KG1 (cell line): ENCODE measurements around the gene CEP95.

ENCODE experiments used
- DNase-seq: peaks from one replicate; lab custom pipeline; 2025; lab: John Stamatoyannopoulos, UW

CEP95 gene

DNA sequence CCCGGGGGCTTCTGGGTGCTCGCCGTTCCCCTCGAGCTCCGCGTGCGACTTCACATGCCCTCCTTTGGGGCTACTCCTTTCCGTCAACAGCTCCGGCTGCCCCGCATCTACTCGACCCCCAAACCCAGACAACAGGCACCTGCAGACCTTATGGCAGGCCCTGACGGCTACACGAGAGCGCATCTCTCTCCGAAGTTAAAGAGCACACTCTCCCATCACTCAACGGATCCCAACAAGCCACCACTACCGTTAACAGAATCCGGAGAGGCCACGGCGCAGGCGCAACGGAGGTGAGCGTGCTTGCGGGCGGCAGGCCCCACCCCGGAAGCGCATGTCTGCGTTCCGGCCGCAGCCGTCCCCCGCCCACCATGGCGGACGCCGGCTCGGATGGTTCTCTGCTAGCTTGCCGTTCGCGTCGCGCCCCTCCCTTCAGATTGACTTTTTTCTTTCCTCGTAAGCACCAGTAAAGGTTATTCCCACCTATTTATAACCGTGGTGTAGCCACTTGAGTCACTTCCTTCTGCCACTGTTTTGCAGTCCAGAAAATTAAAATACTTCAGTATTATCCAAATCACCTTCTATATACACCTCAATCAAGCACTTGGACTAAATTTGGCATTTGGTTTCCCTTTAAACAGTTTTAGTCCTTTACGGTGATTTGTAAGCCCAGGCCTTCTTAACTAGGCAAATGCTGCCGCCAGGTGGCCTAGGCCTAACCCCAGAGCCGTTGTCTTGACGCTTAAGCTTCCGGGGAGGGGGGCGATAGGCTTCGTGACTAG is 9.8 kb upstream of the CEP95 start, which contains the start of gene POLG2:
Gene POLG2, minus strand, starts transcription at position 269 of the 779 bp plus-strand sequence. Its CDS starts 86 bp downstream, at position 183.
- peak; percentile 88 for DNase-seq

DNA sequence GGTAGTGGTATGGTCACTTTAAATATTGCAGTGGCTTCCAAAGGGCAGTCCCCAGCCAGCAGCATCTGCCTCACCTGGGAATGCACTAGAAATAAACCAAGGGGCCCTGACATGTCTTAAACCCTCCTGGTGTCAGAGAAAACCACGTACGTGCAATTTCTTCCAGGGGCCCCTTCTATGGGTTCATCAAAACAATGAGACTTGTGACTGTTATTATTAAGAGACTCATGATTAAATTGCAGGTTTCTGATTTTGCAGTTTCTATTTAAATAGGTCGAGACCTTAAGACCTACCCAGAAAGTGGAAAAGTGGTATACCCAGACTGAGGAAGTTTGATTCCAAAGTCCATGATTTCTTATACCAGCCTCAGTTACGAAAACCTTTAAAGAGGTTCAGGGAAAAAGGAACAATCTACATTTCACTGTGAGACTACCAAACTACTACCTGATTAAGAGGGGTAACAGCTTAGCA is 9.2 kb upstream of the CEP95 start:
- no peak for DNase-seq

GRCh38 chr17:64498308-64499203 is 8.2 kb upstream of the CEP95 start:
- no peak for DNase-seq

DNA sequence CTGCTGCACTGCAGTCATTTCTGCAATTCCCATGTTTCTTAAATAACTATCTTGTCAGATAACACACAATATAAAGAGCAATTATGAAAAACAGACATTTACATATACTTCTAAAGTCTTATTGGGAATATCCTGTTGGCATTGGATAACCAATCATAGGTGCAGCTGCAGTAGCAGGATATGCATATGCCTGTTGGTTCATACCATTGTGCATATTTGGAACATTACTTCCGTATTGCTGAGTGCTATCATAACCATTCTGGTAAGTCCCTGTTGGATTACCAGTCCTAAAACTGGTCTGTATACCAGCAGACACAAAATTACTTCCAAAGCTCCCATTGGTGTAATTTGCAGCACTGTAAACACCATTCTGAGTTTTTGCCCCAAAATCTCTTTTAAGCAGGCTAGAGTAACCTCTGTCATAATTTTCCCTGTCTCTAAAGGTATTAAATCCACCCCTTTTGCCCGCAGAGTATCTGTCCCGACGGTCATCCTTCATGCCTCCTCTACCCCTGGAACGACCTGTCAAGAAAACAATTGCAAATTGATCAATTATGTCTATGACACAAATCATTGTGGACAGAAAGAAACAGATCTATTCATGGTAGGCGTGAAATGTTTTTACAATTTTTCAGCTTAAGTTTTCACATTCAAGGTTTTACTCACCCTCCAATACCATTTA is 6.8 kb upstream of the CEP95 start:
- no peak for DNase-seq

GRCh38 chr17:64500487-64500859 is 6.3 kb upstream of the CEP95 start:
- DNase-seq, result no peak

DNA sequence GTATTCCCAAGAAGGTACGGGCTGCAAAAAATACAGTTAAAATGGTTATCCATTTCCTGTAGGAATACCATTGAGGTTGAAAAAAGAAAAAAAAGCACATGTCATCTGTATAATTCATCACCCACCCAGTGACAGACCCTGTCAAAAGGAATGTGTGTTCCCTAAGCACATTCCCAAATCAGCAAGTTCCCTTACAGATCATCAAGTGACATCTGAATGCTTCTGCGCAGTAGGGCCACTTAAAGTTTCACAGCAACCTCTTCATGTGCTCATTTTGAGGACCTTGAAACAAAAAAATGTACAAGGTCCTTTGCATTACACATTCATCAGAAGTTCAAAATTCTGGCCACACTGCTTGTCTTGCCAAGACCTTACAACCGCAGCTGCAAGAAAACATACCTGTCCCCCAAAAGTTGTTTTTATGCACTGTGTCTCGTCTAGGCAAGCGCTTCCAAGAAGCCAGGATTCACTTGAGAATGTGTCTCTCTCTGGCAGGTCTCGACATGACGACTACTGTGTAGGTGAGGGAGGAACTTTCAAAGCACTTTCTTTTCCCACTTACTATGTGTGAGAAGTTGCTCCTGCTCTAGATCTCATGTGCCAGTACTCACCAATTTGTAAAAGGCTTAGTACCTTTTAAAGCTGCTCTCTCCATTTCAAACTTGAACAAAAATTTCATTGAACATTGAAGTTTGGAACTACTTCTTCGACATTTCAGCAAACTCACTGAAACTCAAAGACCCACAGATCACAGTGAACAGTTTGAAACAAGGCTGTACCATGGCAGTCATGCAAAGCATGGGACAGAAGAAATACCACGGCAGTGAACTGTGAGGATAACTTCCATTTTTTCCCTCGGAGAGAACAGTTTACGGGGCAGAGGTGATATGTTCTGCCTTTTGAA is 5.7 kb upstream of the CEP95 start:
- DNase-seq, result no peak

DNA sequence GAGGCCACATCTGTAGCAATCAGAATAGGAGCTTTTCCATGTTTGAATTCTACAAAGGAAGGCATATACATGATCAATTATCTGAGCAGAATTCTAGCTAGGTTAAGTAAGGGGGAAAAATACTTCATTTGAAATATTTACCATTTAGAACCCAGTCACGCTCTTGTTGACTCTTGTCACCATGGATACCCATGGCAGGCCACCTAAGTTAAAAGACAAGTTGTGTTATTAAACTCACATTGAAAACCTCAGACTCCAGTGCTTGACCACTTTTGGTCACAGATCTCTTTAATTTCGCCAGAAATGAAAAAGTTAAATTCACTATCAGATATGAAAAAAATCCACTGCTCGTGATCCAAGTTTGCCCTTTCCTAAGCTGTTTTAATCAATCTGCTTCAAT is 4.8 kb upstream of the CEP95 start:
- DNase-seq, result no peak

DNA sequence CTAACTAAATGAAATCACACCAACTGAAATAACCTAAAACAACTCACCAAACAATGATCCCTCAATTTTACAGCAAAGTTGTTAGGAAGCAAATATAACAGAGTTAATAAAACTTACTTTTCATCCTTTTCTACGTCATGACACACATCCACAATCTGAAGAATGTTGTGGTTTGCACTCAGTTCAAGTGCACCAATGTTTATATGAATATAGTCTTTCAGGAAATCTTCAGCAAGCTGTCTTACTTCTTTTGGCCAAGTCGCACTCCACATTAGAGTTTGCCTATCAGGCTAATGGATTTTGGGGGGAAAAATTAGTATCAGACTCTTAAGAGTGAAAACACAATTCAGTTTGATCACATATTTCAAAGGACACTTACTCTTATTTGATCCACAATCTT is 4.0 kb upstream of the CEP95 start:
- no peak for DNase-seq

DNA sequence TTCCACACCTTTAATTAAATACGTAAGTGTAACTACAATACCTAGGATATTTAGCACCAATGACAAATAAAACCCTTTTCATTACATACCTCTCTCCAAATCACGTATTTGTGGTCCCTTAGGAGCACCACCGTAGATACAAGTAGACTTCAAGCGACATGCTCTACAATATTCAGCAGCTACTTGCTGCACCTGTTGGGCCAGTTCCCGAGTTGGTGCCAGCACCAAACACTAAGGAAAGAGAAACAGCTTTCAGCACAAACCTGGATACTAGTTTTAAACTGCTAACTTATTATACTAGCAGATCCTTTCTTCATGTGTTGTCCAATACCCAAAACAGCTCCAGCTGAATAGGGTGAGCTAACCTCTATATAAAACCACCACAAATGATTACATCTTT is 3.4 kb upstream of the CEP95 start:
- DNase-seq, result no peak

DNA sequence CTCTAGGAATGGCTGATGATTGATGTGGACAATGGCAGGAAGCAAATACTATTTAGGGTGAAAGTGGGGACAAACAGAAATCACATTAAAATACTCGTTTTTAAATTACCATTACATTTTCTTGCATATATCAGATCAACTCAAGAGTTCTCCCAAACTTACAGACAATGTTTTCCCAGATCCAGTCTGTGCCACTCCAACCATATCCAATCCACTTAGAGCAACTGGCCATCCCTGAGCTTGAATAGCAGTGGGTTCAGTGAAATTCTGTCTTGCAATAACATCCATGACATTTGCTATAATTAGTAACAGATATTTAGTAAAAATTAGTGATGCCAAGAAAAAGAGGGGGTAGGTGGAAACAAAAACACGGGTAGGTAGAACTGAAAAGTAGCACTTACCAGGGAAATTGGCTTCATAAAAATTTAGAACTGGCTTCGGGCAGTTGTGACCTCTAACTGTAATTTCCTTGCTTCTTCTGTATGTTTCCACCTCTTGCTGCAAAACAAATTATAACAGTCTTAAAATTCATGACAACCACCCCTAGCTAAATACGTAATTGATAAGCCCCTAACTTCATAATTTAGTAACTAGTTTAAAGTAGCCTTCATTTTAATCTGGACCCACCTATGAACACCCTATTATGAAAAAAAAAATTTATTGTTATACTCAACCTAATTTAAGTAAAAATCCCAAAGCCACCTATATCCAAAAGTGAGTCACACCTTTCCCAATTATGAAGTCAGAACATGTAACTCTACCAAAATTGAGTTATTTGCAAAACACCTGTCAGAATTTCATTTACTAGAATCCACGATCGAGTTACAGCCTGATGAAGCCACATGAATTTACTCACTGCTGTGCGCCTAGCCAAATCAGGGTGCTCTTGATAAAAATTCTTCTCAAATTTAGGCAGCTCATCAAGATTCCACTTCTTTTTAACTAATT is 2.7 kb upstream of the CEP95 start:
- DNase-seq, result no peak

DNA sequence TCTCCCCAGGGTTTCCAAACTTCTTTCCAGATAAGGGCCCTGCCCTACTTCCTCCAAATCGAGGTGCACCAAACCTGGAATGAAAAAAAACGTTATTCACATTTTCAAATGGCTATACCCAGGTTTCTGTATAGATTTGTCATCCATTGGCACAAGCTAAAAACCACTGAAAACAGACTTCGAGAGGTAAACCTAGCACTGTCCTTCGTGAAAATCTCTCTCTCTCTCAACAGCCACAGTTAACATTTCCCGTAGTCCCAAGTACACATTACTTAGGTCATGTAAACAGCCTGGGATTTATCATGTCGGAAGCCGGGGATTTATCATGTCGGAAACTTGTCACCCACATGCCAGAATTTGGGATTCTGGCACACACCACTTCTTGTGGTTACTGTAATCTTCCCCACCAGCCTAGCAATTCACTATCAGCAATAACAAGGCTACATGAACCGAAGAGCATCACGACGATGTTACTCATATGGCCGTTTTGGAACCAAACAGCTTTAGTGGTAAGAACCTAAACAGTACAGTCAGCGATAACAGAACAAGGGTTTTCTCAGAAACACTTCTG is 1.9 kb upstream of the CEP95 start:
- DNase-seq, result no peak

DNA sequence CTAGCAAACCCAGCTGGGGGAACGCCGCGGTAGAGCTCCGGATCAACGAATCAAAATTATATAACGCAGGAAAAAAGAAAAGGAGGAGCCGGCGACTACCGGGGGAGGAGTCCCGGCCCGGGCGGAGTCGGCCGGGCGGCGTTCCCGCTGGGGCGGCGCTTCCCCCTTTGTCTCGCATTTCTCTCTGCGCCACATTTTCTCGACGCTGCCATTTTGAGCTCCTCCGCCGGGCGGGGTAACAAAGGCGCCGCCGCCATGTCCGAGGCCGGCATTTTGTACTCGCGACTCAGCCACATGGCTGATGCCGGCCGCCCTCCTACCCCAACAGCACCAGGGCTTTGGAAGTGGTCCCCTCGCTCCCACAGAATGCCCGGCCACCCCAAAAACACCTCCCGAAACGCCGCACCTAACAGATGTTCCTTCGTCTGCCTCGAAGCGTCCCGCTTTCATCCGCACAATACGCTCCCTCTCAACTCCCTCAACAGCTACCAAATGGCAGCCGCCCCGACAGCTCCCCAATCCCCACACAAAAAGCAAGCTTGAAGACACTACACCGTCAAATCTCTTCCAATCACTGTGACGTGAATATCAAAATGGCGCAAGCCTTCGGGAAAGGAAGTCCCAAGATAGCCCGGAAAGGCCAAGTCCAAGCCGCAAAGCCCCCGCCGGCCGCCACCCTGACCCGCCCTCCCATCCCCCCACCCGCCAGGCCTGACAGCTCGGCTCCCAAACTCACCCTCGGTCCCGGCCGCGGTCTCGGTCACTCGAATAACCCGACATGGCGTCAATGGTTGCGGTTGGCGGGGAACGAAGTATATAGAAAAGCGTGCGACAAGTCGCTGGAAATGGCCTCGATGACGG is 1.2 kb upstream of the CEP95 start:
- DNase-seq, result peak; percentile 54

- DNase-seq, result peak; percentile 93
These were observed 589 bp upstream of the CEP95 start, which contains the start of gene DDX5 for GRCh38 chr17:64506201-64506575. Gene DDX5, minus strand, starts transcription at chr17:64506289. Its CDS starts 170 bp downstream, at chr17:64506119.

DNA sequence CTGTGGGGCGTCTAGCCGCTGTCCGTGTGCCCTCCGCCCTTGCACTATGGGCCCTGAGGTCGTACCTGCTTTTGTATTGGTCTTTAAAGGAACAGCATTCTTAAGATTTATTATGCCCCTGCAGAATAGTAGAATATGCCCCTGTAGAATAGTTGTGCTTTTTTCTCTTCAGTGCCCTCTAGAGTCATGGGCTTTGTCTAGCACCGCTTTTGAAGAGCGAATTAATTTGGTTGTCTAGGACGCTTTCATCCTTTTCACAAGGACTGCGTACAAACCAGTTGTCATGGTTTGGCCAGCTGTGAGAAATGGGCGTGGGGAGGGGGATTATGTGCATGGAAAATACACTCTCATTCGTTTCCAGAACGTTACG is 621 bp downstream of the CEP95 start:
- no peak for DNase-seq

DNA sequence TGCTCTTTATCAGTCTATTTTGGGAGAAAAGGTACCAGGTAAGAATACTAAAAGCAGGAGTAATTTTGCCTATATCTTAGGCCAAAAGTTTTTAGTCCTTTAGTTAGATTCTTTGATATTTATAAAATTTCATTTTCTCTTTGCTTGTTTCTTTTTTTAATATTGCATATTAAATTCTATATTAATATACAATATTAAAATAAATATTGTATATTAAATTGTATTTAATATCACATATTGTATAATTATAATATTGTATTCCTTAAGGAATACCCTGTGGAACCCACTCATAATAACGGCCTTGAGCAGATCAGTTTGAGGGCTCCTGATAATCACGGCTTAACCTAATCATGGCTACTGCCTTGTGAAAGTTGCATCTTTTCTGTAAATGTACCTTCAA is 1.9 kb downstream of the CEP95 start:
- no peak for DNase-seq

DNA sequence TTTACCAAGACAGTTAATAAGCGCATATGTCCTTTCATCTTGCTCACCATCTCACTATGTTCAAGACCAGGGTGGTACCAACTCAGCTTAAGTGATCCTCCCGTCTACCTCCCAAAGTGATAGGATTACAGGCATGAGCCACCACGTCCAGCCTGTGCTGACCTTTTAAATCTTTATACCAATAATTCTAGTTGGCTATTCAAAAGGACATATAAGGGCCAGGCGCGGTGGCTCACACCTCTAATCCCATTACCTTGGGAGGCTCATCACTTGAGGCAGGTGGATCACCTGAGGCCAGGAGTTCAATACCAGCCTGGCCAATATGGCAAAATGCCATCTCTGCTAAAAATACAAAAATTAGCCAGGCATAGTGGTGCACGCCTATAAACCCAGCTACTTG is 2.4 kb downstream of the CEP95 start:
- DNase-seq, result no peak

GRCh38 chr17:64515419-64515818 is 8.6 kb downstream of the CEP95 start:
- DNase-seq, result no peak

- no peak for DNase-seq
These were observed 9.1 kb downstream of the CEP95 start for GRCh38 chr17:64515829-64516228.

DNA sequence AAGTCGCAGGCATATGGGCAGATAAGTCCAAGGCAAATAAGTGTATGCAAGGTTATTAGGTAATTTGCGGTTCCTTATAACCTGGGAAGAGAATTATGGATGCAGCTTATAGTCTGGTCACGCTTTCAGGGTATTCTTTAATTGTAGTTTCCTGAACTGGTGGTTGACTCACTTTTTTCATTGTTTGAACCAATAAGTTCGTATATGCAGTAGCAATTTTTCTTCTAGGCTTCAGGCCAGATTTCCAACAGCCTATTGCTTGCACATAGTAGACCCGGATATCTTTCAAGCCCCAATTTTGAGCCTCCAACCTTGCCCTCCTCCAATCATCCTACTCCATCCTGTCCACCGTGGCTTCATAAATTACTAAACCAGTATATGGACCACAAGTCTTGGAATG is 12.8 kb downstream of the CEP95 start:
- DNase-seq, result no peak
